Measurements from ENCODE around the gene ABHD17C. TPM values are rescaled to one million over a fixed set of nuclear protein-coding genes. Genes with fewer than 3 reads are reported as not detected.

The ABHD17C gene
- total RNA-seq, 1 experiment from 2014 or later: 16.3 TPM

DNA sequence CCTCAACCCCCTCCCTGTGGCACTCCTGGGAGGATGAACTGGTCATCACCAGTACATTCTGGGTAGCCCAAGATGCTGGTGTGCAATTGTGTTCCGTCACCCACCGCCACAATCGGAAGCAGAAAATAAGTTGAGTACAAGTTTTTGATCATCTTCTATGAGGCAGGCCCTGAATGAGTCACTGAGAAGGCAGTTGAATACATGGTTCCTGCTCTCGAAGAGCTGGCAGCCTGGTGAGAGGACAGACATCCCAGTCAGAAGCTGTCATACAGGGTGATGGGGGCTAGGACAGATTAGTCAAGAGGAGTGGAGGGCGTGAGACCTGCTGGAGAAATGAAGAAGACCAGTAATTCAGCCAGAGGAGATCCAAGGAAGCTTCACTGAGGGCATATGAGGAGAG, 90.2 kb downstream of the ABHD17C start:
- in situ Hi-C loops (cut with HindIII; ENCODE audit: low pct_unique_long_range_greater_than_20kb, low sequenced_read_pairs) (no loop called here), intact Hi-C loops (cut with micrococcal nuclease; ENCODE audit: unreplicated experiment) (no loop called here)
- CTCF ChIA-PET: interaction anchor here (0.7 to 1.3 kb wide), 2 partner anchors 9 to 217 kb away, joined by 3 to 4 read pairs; no protein-coding TSS in a partner anchor
- H3K27me3 ChIP-seq (ENCODE audit: control insufficient read depth, insufficient read depth, low read length): peaks cover 21% of the 10 kb centered on the region
- H3K27ac ChIP-seq (ENCODE audit: low read length): no peak overlapping the region
- DNase-seq (ENCODE audit: low read depth, low spot score): no peak
- no peak for ATAC-seq
- POLR2A ChIA-PET: no interaction called here
- BruUV-seq (replicated peaks): no TSS peak
- H3K4me3 ChIP-seq (ENCODE audit: low read depth in 2 of 2, low read length in 2 of 2): no peak overlapping the region
- no peaks in the 10 kb centered on the region for H3K4me1 ChIP-seq (ENCODE audit: control insufficient read depth, insufficient read depth, low read length)
- H3K9me3 ChIP-seq (ENCODE audit: control insufficient read depth, insufficient read depth, low read depth, low read length): no peaks in the 10 kb centered on the region
- TF ChIP-seq, protein P1, sequence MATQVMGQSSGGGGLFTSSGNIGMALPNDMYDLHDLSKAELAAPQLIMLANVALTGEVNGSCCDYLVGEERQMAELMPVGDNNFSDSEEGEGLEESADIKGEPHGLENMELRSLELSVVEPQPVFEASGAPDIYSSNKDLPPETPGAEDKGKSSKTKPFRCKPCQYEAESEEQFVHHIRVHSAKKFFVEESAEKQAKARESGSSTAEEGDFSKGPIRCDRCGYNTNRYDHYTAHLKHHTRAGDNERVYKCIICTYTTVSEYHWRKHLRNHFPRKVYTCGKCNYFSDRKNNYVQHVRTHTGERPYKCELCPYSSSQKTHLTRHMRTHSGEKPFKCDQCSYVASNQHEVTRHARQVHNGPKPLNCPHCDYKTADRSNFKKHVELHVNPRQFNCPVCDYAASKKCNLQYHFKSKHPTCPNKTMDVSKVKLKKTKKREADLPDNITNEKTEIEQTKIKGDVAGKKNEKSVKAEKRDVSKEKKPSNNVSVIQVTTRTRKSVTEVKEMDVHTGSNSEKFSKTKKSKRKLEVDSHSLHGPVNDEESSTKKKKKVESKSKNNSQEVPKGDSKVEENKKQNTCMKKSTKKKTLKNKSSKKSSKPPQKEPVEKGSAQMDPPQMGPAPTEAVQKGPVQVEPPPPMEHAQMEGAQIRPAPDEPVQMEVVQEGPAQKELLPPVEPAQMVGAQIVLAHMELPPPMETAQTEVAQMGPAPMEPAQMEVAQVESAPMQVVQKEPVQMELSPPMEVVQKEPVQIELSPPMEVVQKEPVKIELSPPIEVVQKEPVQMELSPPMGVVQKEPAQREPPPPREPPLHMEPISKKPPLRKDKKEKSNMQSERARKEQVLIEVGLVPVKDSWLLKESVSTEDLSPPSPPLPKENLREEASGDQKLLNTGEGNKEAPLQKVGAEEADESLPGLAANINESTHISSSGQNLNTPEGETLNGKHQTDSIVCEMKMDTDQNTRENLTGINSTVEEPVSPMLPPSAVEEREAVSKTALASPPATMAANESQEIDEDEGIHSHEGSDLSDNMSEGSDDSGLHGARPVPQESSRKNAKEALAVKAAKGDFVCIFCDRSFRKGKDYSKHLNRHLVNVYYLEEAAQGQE (IDR thresholded peaks at IDR 0.05; ENCODE audit: insufficient read depth in 1 of 2, low read depth in 2 of 2, low read length in 1 of 2): no peak
- TF ChIP-seq TCF7L2 (IDR thresholded peaks at IDR 0.05; ENCODE audit: low read depth, low read length) (no peak), SIN3A (IDR thresholded peaks at IDR 0.05; ENCODE audit: borderline replicate concordance, insufficient read depth, low read depth, low read length) (no peak), POLR2AphosphoS5 (IDR thresholded peaks at IDR 0.05; ENCODE audit: low read depth, low read length) (no peak)
- TF ChIP-seq, protein P2, sequence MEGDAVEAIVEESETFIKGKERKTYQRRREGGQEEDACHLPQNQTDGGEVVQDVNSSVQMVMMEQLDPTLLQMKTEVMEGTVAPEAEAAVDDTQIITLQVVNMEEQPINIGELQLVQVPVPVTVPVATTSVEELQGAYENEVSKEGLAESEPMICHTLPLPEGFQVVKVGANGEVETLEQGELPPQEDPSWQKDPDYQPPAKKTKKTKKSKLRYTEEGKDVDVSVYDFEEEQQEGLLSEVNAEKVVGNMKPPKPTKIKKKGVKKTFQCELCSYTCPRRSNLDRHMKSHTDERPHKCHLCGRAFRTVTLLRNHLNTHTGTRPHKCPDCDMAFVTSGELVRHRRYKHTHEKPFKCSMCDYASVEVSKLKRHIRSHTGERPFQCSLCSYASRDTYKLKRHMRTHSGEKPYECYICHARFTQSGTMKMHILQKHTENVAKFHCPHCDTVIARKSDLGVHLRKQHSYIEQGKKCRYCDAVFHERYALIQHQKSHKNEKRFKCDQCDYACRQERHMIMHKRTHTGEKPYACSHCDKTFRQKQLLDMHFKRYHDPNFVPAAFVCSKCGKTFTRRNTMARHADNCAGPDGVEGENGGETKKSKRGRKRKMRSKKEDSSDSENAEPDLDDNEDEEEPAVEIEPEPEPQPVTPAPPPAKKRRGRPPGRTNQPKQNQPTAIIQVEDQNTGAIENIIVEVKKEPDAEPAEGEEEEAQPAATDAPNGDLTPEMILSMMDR (IDR thresholded peaks at IDR 0.05): no peak
- no peaks in the 10 kb centered on the region for H3K36me3 ChIP-seq (ENCODE audit: control insufficient read depth, insufficient read depth, low read length)

DNA sequence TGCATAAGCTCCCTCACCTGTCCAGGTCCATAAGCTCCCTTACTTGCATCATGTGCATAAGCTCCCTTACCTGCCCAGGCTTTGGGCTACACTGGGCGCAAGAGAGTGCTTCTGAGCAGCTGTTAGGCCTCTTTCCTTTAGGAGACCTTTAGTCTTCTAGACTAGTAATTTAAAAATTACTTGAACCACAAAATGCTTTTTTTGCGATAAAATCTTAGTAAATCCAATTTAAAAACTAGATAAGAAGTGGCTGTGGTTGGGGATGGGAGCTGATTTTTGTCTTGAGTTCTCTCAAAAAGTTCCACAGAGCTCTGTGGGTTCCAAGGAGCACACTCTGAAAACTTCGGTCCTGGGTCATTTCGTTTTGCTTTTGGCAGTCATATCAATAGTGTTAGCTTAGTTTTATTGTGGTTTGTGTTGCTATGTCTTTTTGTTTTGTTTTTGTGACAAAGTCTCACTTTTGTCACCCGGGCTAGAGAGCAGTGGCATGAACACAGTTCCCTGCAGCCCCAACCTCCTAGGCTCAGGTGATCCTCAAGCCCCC, 90.8 kb downstream of the ABHD17C start:
- ChIA-PET POLR2A (interaction anchor here (1.0 kb wide), 1 partner anchor 18 kb away, joined by 11 read pairs; no protein-coding TSS in a partner anchor), CTCF (interaction anchor here (0.7 to 1.3 kb wide), 2 partner anchors 10 to 218 kb away, joined by 3 to 4 read pairs; no protein-coding TSS in a partner anchor)
- H3K27me3 ChIP-seq (ENCODE audit: control insufficient read depth, insufficient read depth, low read length): peaks cover 23% of the 10 kb centered on the region
- H3K4me3 ChIP-seq (ENCODE audit: low read depth in 2 of 2, low read length in 2 of 2): no peak overlapping the region
- in situ Hi-C loops (cut with HindIII; ENCODE audit: low pct_unique_long_range_greater_than_20kb, low sequenced_read_pairs): no loop called here
- no peaks in the 10 kb centered on the region for H3K4me1 ChIP-seq (ENCODE audit: control insufficient read depth, insufficient read depth, low read length)
- no peak overlapping the region for H3K27ac ChIP-seq (ENCODE audit: low read length)
- no peaks in the 10 kb centered on the region for H3K36me3 ChIP-seq (ENCODE audit: control insufficient read depth, insufficient read depth, low read length)
- no peaks in the 10 kb centered on the region for H3K9me3 ChIP-seq (ENCODE audit: control insufficient read depth, insufficient read depth, low read depth, low read length)
- DNase-seq (ENCODE audit: low read depth, low spot score) (no peak), ATAC-seq (no peak)
- TF ChIP-seq POLR2AphosphoS5 (IDR thresholded peaks at IDR 0.05; ENCODE audit: low read depth, low read length): no peak
- TF ChIP-seq, protein P2 (IDR thresholded peaks at IDR 0.05): no peak
- TF ChIP-seq, protein P1 (IDR thresholded peaks at IDR 0.05; ENCODE audit: insufficient read depth in 1 of 2, low read depth in 2 of 2, low read length in 1 of 2): no peak
- no peak for TF ChIP-seq SIN3A (IDR thresholded peaks at IDR 0.05; ENCODE audit: borderline replicate concordance, insufficient read depth, low read depth, low read length)
- no peak for TF ChIP-seq TCF7L2 (IDR thresholded peaks at IDR 0.05; ENCODE audit: low read depth, low read length)
- intact Hi-C loops (cut with micrococcal nuclease; ENCODE audit: unreplicated experiment): no loop called here
- no TSS peak for BruUV-seq (replicated peaks)
